DMS53 treated with DMSO at 0.1 percent for 48 hours (cell line): ENCODE measurements around the gene RETREG1.
"Not testable (repeated sequence)": the region's sequence is repeated elsewhere in the genome, so short reads cannot be mapped to it uniquely, and the experiment has no call there.

Experiments used
- DNase-seq: peaks from one replicate; lab custom pipeline; 2025; ENCODE audit not compliant: unreplicated experiment; lab: John Stamatoyannopoulos, UW

Gene RETREG1

DNA sequence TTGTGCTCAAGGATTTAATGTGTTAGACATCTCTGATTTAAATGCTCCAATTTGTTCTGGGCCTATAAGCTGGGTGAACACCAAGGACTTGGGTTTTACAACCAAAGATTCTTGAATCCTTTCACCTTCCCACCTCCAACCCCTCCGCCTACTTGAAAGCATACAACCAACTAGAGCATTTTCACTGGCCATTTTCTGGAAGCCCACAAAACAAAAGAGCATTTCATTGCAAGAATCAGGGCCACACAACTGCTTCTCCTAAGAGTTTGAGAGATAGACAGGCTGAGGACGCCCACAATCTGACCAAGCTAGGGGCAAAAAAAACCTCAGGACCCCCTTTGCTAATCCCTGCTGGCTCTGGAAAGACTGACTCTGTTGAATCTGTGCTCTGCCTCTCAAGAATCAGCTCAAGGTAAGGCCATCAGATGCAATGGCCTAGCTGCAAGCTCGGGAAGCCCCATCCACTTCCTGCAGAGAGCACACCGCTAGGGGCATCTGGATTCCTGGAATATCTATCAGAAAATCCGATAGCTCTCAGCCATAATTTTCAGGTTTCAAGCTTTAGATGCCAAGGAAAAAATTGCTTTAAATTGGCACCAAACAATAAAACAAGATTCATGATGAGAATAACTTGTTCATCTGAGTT is 57.7 kb downstream of the RETREG1 start:
- DNase-seq, result no peak

DNA sequence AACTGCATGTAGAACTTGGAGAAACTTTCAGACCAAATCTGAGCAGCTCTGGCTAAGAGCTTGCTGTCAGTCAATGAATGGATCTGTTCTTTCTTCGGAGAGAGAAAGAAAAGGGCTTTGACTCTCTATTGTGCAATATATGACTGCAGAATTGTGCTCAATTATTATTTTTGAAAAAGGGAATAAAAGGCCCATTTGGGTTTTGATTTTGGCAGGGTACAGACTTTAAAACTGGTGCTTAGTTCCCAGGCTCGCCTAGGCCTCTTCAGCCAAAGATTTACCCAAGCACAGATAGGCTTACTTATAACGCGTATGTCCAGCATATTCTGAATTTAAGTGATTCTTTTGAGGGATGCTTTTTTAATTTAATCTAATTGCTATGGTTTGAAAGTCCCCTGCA is 59.3 kb downstream of the RETREG1 start:
- DNase-seq, result no peak

DNA sequence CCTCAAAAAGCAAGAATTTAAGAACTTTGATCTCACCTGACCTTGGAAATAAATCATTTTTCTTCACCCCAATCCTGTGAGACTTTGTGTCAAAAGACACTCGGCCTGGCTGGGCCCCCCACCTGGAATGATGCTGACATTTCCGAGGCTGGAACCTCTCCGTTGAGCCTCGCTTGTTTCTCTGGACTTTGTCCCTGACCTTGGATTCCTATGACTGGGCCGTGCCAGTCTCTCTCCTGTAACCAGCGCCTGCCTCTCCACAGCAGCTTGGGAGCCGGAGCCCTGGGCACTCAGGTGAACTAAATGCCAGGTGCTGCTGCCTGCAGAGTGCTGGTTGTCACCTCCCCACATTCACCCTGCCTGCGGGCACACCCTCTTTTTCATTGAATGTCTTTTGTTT is 62.7 kb downstream of the RETREG1 start:
- no peak for DNase-seq

DNA sequence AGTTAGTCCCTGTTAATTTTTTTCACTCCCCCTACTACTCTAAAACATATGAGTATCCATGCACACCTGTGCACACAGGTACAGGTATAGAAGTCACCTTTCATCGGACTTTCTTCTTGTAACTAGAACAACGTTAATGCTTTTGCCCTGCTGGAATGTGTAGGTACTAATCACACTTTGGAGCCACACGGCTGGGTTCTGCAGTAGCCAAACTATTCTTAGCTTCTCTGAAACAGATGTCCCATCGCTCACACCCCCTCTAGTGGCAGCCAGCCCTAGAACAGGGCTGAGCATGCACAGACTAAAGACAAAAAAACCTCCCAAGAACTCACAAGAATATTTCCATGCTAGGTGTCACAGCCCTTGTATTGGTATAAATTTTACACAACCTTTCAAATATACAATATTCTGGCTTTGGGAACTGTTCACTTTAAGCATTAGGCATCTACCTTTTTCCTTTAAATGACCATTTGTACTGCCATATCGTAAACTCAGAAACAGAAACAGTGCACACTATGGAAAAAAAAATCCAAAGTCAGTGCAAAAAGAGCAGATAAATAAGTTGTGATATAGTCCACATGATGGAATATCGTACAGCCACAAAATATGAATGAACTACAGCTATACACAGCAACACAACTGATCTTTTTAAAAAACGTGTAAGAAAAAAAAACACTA is 64.0 kb downstream of the RETREG1 start:
- DNase-seq, result peak; percentile 55

DNA sequence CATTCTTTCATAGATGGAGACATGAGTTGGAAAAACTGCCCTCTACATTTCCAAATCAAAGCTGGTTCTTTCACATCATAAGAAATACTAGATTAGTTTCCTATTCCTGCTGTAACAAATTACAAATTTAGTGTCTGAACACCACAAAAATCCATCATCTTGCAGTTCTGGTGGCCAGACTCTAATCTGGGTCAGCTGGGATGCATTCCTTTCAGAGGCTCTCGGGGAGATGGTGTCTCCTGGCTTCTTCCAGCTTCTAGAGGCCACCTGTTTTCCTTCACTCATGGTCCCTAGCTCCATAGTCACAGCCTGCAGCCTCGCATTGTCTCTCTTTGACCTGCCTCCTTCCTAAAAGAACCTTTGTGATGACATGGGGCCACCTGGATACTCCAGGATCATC is 65.2 kb downstream of the RETREG1 start:
- DNase-seq, result no peak

DNA sequence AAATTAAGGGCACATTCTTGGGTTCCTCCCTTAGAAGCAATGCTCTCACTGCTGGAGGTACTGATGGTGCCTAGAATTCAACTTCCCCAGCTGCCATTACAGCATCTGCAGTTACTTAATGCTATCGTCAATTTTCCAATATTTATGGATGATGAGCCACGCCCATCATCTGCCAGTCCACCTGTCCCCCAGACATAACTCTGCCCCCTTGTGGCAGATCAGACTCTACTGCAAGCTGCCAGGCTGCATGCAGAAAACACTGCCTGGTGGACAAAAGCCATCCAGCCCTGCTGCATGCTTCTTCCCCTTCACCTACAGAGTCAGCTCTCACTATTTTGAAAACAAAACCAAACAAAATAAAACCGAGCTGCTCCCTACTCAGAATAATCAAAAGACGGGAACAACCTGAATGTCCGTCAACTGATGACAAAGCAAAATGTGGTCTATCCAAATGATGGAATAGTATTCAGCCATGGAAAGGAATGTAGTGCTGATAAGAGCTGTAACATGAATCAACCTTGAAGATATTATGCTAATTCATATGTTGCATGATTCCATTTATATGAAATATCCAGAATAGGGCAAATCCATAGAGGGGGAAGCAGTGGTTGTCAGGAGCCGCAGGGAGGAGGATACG is 66.4 kb downstream of the RETREG1 start:
- peak; percentile 71 for DNase-seq

DNA sequence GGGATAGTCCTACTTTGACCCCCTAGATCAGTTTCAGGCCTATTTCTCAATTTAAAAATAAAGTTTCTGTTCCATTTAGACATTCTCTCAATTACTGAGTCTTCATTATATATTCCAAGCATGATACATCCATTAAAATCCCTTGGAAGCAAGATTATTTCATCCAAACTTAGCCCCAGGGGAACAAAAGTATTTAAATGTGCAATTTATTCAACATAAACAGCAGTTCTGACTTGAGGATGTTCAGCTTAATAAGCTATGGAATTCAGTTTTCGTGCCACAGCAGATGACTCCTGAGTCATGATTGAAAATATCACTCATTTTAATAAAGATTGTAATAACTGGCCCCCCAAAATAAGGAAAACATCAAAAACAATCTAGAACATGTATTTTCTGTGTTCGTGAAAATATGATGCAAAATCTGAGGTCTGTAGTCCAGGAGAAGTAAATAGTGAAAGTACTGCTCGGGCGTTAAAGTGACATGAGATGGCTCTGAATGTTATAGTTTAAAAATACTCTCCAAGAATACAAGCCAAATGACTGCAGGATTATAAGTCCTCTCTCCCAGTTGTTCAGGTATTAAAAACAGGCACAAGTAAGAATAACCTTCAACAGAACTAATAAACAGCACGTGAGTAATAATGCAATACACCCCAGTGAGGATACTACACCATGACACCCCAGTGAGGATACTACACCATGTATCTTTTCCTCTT is 67.1 kb downstream of the RETREG1 start:
- DNase-seq, result no peak

DNA sequence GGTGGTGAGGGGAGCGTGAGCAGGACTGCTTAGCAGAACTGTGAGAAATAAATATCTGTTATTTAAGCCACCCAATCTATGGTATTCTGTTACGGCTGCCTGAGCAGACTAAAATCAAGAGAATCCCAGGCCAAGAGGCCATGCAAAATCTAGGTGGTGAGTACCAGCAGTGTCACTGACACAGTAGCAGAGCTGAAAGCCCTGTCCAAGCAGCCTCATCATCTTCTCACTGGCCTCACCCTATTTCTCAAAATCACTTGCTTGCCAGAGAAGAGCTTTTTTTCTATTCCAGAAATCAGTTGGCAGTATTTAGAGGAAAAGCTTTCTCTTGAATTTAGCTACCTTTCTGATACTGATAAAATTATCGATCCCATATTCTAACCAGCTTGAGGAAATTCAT is 68.0 kb downstream of the RETREG1 start:
- no peak for DNase-seq

DNA sequence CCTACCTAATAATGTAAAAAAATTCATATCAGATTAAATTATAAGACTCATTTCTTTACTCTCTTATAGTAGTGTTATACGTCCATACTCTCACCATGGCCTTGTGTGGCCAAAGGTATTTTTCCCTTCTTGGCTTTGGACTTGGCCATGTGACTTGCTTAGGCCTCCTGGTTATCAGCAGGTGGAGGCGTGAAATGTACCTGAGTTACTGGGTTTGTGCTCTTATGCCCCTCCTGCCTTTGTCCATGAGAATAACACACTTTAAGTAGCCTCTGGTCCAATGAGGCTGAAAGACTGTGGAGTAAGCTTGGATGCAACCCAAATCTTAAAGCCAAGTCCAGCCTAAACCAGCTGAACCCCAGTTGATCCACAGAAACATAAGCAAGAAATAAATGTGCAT is 68.7 kb downstream of the RETREG1 start:
- DNase-seq, result no peak

DNA sequence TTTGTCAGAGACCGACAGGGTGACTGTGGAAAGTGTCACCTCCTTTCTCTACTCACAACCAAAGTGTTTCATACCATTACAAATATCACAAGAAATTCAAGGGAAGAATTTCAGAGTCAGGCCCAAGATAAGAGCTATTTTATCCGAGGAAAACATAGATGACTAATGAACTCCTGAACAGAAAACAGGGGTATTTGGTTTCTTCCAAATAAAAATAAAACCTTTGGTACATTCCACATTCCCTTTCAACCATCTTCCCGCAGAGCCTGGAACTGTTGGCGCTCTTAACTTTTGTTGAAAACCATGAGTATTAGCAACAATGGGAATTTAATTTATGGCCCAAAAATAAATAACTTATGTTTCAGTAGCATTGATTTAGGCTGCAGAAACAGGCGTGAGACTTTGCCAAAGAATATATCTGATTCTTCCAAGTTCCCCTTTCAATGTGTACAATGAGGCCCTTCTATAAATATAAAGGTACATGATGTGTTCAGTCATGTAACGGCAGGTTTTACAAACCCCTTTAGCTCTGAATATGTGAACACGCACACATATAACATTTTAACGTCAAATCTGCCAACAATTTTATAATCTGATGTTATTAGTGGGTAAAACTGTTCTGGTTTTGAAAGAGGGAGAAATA is 69.5 kb downstream of the RETREG1 start:
- DNase-seq, result no peak

DNA sequence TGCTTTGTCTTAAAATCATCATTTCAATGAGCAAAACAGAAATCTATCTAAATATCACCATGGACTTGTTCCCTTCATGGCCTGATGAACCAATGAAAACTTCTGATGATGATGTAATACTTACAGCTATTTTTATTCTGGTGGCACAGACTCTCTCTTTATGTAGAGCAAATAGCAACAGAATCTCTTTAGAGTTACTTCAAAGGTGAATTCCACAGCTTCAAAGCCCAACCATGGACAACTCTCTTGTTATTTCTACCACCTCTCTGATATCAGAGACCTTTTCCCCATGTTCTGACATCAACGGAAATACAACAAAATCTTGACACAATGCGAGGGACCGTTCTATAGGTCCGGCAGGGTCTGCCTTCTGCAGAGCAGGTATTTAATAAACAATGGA is 70.1 kb downstream of the RETREG1 start:
- DNase-seq, result no peak

DNA sequence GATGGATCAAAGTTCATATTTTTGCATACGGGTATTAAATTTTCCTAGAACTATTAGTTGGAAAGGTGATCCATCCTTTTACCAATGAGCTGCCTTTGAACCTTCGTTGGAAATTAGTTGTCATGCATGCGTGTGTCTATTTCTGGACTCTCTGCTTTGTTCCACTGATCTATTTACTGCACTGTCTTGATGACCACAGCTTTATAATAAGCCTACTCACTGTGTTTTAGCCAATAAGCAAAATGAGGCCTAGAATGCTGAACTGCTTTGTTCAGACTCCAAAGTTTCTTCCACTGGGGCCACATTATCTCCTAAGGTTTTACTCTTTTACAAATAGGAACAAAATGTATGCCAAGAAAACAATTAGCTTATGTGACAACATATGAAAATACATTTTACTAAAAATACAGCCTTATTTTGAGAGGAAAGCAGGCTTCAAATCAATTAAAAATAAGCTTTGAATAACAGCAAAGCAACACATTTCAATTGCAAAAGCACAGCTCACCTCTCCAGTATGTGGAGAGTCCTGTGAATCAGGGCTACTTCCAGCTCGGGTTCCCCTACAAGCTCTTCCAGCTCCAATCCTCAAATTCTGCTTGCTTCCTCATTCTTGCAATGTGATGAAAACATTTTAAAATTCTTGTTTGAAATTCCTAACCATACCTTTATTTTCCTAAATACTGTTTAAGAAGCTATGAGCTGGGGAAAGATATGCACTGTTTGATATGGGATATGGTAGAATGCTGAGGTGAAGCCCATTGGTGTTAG is 72.0 kb downstream of the RETREG1 start:
- no peak for DNase-seq

DNA sequence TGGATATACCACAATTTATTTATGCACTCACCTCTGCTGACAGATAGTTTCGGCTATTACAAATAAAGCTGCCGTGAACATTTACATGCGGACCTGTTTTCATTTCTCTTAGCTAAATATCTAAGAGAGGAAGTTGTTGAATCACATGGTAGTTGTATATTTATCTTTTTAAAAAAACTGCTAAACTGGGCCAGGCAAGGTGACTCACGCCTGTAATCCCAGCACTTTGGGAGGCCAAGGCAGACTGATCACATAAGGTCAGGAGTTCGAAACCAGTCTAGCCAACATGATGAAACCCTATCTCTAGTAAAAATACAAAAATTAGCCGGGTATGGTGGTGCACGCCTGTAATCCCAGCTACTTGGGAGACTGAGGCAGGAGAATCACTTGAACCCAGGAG is 73.6 kb downstream of the RETREG1 start:
- not testable (repeated sequence) for DNase-seq

DNA sequence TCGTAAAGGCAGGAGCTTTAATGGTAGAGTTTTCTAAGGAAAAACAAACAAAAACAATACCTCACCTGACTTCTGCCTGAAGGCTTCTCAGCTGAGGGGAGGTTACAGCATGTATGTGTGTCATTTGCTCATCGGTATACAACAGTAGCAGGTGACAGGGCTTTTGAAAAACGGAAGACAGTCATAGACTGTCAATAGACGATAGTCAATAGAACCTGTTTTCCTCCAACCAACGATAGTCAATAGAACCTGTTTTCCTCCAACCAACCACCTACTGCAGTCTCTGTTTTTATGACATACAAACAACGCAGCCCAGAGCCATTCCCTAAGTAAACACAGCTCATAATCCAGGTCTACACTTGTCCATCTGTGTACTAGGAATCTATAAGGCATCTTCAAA is 74.6 kb downstream of the RETREG1 start:
- peak; percentile 66 for DNase-seq

DNA sequence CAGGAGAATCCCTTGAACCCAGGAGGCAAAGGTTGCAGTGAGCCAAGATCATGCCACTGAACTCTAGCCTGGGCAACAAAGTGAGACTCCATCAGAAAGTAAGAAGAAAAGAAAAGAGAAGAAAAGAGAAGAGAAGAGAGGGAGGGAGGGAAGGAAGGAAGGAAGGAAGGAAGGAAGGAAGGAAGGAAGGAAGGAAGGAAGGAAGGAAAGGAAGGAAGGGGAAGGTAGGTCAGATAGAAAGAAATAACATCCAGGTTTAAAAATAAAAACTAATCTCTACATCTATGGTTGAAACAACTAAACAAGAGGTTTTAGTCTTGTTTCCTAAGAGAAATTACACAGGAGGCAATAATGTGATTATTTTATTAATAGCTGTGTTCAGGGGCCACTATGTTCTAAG is 75.2 kb downstream of the RETREG1 start:
- DNase-seq, result not testable (repeated sequence)

DNA sequence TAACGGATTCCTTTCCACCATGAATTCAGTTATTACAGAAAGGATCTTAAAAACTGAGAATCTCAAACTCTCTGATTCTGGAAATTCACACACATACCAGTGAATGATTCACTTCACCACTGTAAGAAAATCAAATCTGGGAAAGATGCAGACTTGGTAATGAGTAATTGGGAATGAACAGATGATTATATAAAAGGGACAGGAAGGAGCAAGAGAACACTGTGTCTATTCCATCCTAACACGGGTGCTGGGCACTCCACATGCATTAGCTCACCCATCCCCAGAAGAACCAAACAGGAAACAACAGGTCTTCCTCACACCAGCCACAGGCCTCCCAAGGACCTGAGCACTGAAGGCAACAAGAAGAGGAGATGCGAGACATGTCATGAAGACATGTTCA is 76.4 kb downstream of the RETREG1 start:
- DNase-seq, result no peak

DNA sequence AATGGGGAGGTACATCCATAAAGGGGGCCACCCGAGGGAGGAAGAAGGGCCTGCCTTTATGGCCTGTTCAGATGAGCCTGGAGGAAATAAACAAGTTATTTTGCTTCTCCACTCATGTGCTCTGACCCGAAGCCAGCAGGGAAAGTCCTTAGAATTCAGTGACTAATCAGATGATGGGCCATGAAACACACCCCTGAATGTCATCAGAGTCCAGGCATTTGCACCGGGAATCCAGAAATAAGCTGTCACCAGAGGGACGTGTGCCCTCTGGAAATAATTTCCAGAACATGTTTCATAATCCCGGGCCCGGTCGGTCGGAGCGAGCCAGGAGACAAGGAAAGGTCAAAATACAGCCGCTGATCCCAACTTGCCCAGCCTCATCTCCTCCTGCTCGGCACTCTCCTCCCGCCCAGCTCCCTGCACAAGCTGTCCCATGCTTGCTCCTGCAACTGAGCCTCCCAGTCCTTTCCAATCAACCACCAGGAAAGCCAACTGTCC is 77.6 kb downstream of the RETREG1 start:
- no peak for DNase-seq

DNA sequence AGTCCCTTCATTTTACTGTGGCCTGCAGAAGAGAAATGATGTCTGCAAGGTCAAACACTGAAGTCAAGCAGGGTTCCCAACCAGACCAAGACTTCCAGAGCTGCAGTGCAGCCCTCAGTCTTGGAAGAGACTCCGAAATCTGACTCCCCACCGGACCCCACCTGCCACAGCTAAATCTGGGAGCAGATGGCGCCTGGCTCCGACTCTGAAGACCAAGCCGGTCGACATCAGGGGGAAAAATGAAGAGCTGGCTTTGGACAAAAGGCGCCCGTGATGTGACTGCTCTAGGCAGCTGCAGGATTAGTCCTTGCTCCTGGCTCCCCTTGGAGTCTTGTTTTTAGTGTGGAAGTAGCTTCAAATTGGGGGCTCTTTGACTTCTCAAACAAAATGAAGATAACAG is 78.8 kb downstream of the RETREG1 start:
- no peak for DNase-seq

DNA sequence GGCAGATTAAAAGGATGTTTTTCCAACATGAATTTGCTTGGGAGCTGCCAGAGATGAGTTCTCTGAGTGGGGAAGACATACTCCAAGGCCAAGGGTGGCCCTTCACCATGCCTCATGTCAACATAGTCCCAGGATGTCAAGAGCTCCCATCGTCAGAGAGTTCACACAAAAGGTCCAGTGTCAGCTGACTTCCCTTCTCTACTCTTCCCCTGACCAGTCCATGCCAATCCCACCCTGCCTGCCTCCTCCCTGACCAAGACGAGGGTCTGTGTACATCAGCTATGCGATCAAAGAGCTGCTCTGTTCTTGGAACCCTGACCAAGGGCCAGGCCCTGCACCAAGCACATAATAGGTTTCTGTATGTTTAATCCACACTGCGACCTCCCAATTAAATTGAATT is 80.0 kb downstream of the RETREG1 start:
- no peak for DNase-seq

DNA sequence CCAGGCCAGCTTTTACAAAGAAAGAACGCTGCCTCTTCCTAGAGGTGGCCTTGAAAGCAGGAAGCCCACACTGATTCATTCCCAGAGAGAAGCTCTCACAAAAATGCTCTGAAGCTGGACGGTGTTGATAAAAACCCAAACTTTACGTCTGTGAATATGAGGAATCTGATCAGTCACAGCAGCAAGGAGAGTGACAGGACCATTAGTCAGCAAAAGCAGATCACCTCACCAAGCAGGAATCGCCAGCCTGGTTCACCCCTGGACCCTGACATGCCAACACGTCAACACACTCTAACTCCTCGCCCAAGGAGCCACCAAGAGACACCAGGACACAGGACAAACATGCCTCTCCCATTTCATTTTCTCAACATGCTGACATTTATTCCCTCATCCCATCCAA is 80.6 kb downstream of the RETREG1 start:
- DNase-seq, result no peak

DNA sequence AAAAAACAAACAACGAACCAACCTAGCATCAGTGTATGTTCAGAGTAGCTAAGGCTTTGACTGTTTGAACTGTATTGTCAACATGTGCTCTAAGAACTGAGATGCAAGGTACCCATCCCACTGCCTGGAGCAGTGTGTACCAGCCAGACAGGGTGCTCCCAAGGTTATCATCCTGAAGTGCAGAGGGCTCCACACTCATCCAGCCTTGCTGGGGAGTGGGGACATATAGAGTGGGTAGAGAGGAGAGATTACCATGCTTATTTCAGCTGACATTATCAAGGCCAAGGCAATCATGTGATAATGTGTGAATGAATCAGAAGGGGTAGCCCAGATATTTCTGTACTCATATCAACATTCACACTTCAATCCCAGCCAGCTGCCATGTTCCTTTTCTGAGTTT is 82.5 kb downstream of the RETREG1 start:
- DNase-seq, result no peak
